Activated CD4-positive, CD25-positive, alpha-beta regulatory T cell (primary cell): ENCODE results near the gene ZBTB7C.

Source experiments
- DNase-seq, 4 experiments: peaks; one replicate each; lab custom pipeline; 2025; lab: John Stamatoyannopoulos, UW

The ZBTB7C gene

GRCh38 chr18:48324651-48325050, 84.5 kb downstream of the ZBTB7C start:
- DNase-seq, result no peak

DNA sequence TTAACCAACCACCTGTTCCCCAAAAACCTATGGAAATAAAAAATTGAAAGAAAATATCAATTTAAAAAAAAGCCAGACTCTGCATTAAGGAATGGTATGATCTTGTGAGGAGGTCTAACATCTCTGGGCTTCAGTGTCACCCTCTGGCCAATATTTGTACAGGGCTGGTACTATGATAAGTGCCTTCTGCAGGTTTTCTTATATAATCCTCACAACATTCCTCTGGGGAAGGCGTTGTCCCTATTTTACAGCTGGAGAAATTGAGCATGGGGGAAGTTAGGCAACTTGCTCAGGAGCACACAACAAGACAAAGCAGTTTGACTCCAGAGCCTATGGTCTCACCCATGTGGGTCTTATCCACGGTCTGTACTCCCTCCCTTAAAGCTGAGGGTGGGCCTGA, 86.0 kb downstream of the ZBTB7C start:
- DNase-seq, result no peak

GRCh38 chr18:48321536-48321935, 87.6 kb downstream of the ZBTB7C start:
- no peak for DNase-seq

- DNase-seq, result no peak
Observed at GRCh38 chr18:48321121-48321520, 88.1 kb downstream of the ZBTB7C start.

DNA sequence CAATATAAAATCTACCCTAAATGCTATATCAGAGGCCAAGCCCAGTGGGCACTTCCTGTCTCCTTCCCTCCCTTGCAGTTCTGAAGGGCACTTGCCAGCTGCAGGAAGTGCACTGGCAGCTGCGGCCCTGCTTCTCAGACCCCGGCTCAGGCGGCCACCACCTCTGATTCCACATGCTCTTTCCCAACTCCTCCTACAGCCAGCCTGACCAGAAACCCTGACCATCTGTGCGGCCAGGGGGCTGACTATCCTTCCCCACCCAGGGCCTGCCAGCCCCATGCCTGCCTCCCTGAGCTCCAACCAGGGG, 88.6 kb downstream of the ZBTB7C start:
- no peak for DNase-seq

DNA sequence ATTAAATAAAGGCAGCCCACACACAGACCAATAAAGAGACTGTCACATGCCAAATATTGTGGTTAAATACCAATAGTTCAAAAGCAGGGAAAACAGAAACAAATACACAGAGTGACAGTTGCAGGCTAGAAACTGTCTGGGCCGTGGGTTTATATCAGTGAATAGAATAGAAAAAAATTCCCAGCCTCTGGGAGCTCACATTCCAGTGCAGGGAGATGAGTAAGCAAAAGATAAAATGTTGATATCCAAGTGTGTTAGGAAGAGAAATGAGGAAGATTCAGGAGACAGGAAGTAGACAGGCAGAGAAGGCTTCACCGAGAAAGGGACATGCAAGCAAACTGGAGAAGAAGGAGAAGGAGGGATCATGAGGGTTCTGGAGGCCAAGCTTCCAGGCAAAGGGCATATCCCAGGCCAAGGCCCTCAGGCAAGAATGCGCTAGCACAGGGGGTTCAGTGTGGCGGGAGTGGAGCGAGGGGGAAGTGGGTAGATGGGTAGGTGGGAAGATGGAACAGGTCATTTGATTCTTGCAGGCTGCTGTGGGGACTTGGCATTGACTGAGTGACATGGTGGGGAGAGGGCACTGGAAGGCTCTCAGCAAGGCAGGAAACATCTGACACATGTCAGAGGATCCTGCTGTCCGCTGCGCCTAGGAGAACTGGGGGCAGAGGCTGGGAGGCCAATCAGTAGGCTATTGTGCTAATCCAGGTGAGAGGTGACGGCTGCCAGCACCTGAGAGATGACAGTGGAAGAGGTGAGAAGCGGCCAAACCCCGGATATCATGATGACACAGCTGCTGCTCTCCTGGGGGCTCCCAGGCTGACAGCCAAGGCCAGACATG, 89.2 kb downstream of the ZBTB7C start:
- DNase-seq, result no peak

DNA sequence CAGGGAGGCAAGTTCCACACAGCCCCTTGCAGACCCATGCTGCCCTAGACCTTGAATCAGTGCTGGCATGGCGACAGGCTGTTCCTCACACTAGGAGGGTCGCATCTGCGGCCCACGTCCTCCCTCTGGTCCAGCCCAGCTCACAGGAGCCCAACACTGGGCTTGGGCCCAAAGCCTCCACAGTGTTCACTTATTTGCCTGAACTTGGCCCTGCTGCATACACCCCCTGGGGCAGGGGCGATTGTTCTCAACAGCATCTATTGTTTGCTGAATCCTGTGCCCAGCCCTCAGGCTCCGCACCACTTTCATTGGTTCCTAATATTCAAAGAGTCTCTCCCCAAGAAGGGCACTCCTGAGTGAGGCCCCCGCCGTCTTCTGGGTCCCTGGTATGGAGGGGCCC, 90.7 kb downstream of the ZBTB7C start:
- DNase-seq, result no peak

- no peak for DNase-seq
Observed at GRCh38 chr18:48317781-48318381, 91.3 kb downstream of the ZBTB7C start.

- DNase-seq, result no peak
Observed at GRCh38 chr18:48316177-48316576, 93.0 kb downstream of the ZBTB7C start.

- DNase-seq, result no peak
Observed at GRCh38 chr18:48314690-48315089, 94.5 kb downstream of the ZBTB7C start.

GRCh38 chr18:48313792-48314191, 95.4 kb downstream of the ZBTB7C start:
- DNase-seq, result no peak

DNA sequence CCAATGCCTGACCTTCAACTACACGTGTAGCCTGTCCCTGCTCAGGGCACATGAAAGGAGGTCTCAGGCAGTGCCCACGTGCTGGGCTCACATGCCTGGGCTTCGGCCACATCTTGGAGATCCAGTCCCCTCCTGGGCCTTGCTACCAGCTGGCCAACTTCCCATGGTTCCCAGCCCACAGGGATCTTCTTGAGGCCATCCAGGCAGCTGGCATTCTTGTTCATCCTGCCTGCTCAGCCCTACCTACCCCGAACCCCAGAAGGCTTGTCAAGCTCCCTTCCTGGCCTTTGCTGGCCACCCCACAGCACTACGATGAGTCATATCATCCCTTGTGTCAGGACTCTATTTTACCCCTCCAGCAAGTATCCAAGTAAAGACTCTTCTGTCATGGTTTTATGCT, 97.1 kb downstream of the ZBTB7C start:
- no peak for DNase-seq

- DNase-seq, result no peak
Observed at GRCh38 chr18:48310999-48311398, 98.2 kb downstream of the ZBTB7C start.

DNA sequence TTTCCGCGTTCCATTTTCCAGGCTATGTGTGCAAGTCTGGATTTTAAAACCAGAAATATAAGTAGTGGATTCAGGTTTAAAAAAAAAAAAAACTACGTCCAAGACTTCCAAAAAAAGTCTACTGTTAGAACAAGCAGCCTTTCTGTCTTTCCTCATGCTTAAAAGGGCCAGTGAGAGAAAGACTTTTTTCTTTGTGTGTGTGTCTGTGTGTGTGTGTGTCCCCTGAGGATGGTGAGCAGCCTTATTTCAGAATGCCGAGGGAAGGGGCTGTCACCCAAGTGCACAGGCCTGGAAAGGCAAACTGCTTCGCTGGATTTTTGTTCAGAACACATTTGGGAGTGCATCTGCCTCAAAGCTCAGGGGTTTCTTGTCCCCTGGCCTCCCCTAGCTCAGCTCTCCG, 98.8 kb downstream of the ZBTB7C start:
- no peak for DNase-seq

DNA sequence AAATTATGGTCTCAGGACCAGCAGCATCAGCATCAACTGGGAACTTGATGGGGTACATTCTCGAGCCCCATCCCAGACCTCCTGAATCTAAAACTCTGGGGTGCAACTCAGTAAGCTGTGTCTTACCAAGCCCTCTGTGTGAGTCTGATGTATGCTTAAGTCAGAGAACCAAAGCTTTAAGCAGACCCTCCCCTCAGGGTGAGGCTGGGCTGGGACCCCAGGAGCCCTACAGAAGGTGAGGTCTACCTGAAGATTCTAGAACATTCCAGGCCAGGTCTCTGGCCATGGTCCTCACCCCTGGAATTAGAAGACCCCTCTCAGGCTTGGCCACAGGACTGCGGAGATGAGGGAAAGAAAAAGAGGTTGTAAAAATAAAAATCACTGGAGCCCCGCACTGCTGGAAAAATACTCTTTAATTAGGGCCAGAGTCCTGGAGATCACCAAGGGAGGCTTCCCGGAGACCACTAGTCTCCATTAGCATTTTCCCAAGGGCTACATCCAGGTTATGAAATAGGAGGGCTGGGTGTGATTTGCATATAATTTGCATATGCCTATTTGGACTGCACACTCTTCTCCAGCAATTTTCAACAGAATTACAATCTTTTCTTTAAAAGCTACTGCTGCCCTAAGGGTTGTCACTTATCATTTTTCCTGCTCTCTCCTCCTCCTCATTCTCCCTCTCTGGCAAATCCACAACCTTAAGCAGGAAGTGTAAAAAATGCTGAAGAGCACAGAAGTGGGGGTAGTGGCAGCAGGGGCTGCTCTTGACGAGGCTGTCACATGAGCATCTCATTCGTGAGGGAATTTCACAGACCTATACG, 100.2 kb downstream of the ZBTB7C start:
- no peak for DNase-seq

DNA sequence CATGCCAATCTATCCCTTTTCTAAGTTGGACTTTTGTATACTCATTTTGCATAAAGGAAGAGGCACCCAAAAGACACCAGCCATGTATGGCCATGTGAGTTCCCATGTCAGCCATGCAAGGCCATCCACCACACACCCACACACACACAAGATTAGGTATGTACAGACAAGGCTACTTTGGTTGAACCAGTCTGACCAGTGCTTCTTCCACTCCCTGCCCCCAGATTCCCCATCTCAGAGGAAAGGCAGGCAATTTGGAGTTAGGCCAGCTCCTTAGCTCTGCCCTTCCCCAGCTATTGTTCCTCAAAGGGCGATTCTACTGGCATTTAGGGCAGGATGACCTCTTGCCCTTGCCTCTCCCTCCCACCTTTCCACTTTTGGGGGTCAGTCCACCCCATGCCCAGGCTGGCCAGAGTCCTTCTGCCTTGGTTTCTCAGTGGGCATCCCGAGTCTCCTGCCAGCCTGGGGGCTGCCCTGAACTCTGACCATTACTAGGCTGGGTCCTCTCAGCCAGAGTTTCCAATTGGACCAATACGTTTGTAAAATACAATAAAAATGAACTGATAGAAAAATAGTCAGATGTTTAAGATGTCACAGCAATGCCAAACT, 101.1 kb downstream of the ZBTB7C start:
- DNase-seq, result no peak

GRCh38 chr18:48306838-48307237, 102.3 kb downstream of the ZBTB7C start:
- DNase-seq, result no peak

DNA sequence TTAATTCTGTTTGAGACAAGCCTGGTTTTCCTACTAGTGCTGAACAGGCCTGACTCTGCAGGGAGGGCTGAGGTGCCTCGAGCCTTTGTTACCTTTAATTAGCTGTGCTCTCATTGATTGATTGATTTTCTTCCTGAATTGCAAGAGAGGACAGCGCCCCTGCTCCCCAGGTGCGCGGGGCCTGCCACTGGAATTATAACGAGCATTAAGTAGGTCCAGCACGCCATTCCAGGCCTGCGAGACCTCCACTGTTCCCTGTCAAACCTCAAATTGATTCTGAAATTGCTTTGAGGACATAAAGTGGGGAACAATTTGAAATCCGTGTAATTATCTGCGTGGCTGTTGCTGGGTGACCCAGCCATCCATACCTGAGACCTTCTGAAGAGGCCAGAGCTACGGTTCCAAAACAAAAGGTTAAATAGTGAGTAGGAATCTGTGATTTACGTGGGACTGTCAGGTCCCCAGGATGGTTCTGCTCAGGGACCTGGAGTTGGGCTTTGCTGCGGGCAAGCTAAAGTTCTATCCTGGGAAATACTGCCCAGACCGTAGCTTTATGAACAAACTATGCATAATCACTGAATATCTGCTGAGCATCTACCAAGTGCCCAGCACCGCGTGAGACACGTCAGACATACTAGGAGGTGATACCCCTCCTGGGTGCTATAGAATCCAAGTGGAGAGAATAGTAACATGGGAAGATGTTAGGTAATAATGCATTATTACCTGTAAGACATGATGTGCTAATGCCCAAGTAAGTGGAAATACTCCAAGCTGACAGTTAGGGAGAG, 104.1 kb downstream of the ZBTB7C start:
- DNase-seq, result no peak

GRCh38 chr18:48303883-48304282, 105.3 kb downstream of the ZBTB7C start:
- no peak for DNase-seq

DNA sequence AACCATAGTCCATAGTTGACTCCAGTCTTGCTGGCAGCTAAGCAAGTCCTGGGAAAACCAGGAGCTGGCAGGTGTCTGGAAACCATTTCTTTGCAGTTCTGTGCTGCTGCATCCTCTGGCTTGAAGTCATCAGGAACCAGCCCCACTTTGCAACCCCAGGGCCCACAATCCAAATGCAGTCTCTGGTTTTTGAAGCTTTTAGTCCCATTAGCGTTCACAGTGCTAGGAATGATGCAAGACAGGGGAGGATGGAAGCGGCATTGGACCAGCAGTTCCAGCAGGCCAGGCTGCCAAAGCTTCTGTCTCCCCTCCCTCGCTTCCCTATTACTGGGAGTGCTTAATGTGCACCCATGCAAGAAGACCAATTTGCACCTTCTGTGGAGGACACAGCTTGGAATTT, 106.4 kb downstream of the ZBTB7C start:
- no peak for DNase-seq

DNA sequence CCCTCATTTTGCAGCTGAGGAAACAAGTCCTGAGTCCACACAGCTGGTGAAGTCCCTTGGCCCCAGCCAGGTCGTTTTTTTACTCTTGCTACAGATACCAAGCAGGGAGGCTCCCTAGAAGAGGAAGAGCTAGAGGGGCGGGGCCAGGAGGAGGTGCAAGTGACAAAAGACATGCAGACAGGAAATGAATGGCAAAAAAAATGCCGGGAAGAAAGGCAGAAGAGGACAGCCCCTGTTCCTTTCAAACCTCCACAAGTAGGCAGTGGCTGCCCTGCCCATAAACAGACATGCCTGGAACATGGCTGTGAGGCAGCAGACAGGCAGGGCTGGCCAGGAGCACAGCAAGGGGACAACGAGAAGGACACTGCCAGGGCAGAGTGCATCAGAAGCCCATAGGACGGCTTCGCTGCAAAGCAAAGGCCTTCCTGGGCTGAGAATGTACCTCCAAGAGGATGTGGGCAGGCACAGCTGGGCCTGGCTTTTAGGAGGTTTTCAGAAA, 108.7 kb downstream of the ZBTB7C start:
- no peak for DNase-seq

- DNase-seq, result no peak
Observed at GRCh38 chr18:48297139-48297538, 112.0 kb downstream of the ZBTB7C start.
